Measurements from ENCODE around the gene ACTR6. TPM values are rescaled to one million over a fixed set of nuclear protein-coding genes. Genes with fewer than 3 reads are reported as not detected.

The ACTR6 gene
- total RNA-seq, result 20.2 and 26.1 TPM in 2 replicates
- long read RNA-seq, transcript ACTR6-201 (11 exons, 2,464 nt), result major isoform, 91 of 113 reads
- long read RNA-seq, transcript ACTR6-212 (11 exons, 1,659 nt), result minor isoform, 5 of 113 reads
- long read RNA-seq, partial matches to known transcripts, result 2 of 113 reads
- long read RNA-seq, other reads (novel, unspliced or antisense), result 11 of 113 reads

- H3K27me3 Mint-ChIP-seq (ENCODE audit: unreplicated experiment), result no peaks in the 10 kb centered on the region
- no peak for TF ChIP-seq CTCF (IDR thresholded peaks at IDR 0.05)
- H3K4me1 Mint-ChIP-seq (ENCODE audit: unreplicated experiment), result peaks cover 15% of the 10 kb centered on the region
- DNase-seq (ENCODE audit: extremely low spot score, unreplicated experiment), result peak; percentile 95
- H3K36me3 Mint-ChIP-seq (ENCODE audit: unreplicated experiment), result no peaks in the 10 kb centered on the region
- H3K27ac Mint-ChIP-seq (ENCODE audit: unreplicated experiment), result peak within 1 kb of the TSS; percentile 95
- peak within 1 kb of the TSS; percentile 92 for H3K4me3 Mint-ChIP-seq (ENCODE audit: unreplicated experiment)
- no peaks in the 10 kb centered on the region for H3K9me3 Mint-ChIP-seq (ENCODE audit: unreplicated experiment)
Observed at GRCh38 chr12:100200463-100201181, at the start of gene ACTR6. ACTR6 (plus strand) TSS chr12:100200815; CDS start chr12:100200852, 37 bp downstream.

GRCh38 chr12:100151769-100152168, 48.8 kb upstream of the ACTR6 start:
- no peak overlapping the region for H3K4me3 Mint-ChIP-seq (ENCODE audit: unreplicated experiment)
- peaks cover 1% of the 10 kb centered on the region for H3K4me1 Mint-ChIP-seq (ENCODE audit: unreplicated experiment)
- no peaks in the 10 kb centered on the region for H3K36me3 Mint-ChIP-seq (ENCODE audit: unreplicated experiment)
- no peak for TF ChIP-seq CTCF (IDR thresholded peaks at IDR 0.05)
- H3K27me3 Mint-ChIP-seq (ENCODE audit: unreplicated experiment), result peaks cover 3% of the 10 kb centered on the region
- no peak for DNase-seq (ENCODE audit: extremely low spot score, unreplicated experiment)
- H3K9me3 Mint-ChIP-seq (ENCODE audit: unreplicated experiment), result no peaks in the 10 kb centered on the region
- H3K27ac Mint-ChIP-seq (ENCODE audit: unreplicated experiment), result no peak overlapping the region

GRCh38 chr12:100153131-100153530, 47.5 kb upstream of the ACTR6 start:
- no peak for DNase-seq (ENCODE audit: extremely low spot score, unreplicated experiment)
- Mint-ChIP-seq H3K36me3 (ENCODE audit: unreplicated experiment) (no peaks in the 10 kb centered on the region), H3K4me1 (ENCODE audit: unreplicated experiment) (peaks cover 5% of the 10 kb centered on the region), H3K27me3 (ENCODE audit: unreplicated experiment) (peaks cover 3% of the 10 kb centered on the region), H3K27ac (ENCODE audit: unreplicated experiment) (no peak overlapping the region), H3K4me3 (ENCODE audit: unreplicated experiment) (no peak overlapping the region), H3K9me3 (ENCODE audit: unreplicated experiment) (no peaks in the 10 kb centered on the region)
- no peak for TF ChIP-seq CTCF (IDR thresholded peaks at IDR 0.05)

- Mint-ChIP-seq H3K9me3 (ENCODE audit: unreplicated experiment) (no peaks in the 10 kb centered on the region), H3K27ac (ENCODE audit: unreplicated experiment) (no peak overlapping the region)
- DNase-seq (ENCODE audit: extremely low spot score, unreplicated experiment), result no peak
Observed at GRCh38 chr12:100154474-100155247, 46.0 kb upstream of the ACTR6 start.

More at GRCh38 chr12:100154474-100155247, 46.0 kb upstream of the ACTR6 start:
- peaks cover 2% of the 10 kb centered on the region for H3K27me3 Mint-ChIP-seq (ENCODE audit: unreplicated experiment)
- H3K4me3 Mint-ChIP-seq (ENCODE audit: unreplicated experiment), result no peak overlapping the region
- peak; percentile 77 for TF ChIP-seq CTCF (IDR thresholded peaks at IDR 0.05)
- peaks cover 5% of the 10 kb centered on the region for H3K4me1 Mint-ChIP-seq (ENCODE audit: unreplicated experiment)
- no peaks in the 10 kb centered on the region for H3K36me3 Mint-ChIP-seq (ENCODE audit: unreplicated experiment)

All from osteocyte (in vitro differentiated cells).